GM23248 (cell line): ENCODE data around the gene ADGRD1. TPM values are rescaled to one million over a fixed set of nuclear protein-coding genes. Genes with fewer than 3 reads are reported as not detected.

Experiments
- DNase-seq: peaks from one replicate; pipeline ENCODE4 v3.0.0-alpha.2; 2015
- H2AFZ ChIP-seq: fragments of 200-600 bp; sonication (generic); 2 replicates; pipeline ENCODE4 v1.6.1; 2016; ENCODE audit warnings: antibody characterized with exemption
- H3F3A ChIP-seq: fragments of 200-600 bp; sonication (generic); 2 replicates; pipeline ENCODE4 v1.6.1; 2016; ENCODE audit warnings: mild to moderate bottlenecking, antibody characterized with exemption, mixed run types; ENCODE audit not compliant: insufficient read depth
- H3K27ac ChIP-seq: fragments of 200-600 bp; sonication (generic); 2 replicates; pipeline ENCODE4 v1.5.1; 2016; ENCODE audit warnings: mild to moderate bottlenecking
- H3K27me3 ChIP-seq: fragments of 200-600 bp; sonication (generic); replicated peaks from 2 replicates; pipeline ENCODE4 v1.6.1; 2016; ENCODE audit warnings: mild to moderate bottlenecking; ENCODE audit not compliant: insufficient read depth
- H3K36me3 ChIP-seq: fragments of 200-600 bp; sonication (generic); 2 replicates; pipeline ENCODE4 v1.6.1; 2016; ENCODE audit warnings: low read depth, mild to moderate bottlenecking
- H3K4me1 ChIP-seq: fragments of 200-600 bp; sonication (generic); 2 replicates; pipeline ENCODE4 v1.6.1; 2016; ENCODE audit warnings: mild to moderate bottlenecking; ENCODE audit not compliant: insufficient read depth
- H3K4me2 ChIP-seq: fragments of 200-600 bp; sonication (generic); one replicate; pipeline ENCODE4 v1.6.1; 2016; ENCODE audit warnings: mild to moderate bottlenecking; ENCODE audit not compliant: unreplicated experiment
- H3K4me3 ChIP-seq: fragments of 200-600 bp; sonication (generic); 2 replicates; pipeline ENCODE4 v1.5.1; 2016; ENCODE audit warnings: mild to moderate bottlenecking
- H3K79me2 ChIP-seq: fragments of 200-600 bp; sonication (generic); 2 replicates; pipeline ENCODE4 v1.6.1; 2016; ENCODE audit warnings: mild to moderate bottlenecking; ENCODE audit not compliant: insufficient read depth
- H3K9ac ChIP-seq: fragments of 200-600 bp; sonication (generic); 2 replicates; pipeline ENCODE4 v1.6.1; 2016; ENCODE audit warnings: mild to moderate bottlenecking
- H3K9me2 ChIP-seq: fragments of 200-600 bp; sonication (generic); 2 replicates; pipeline ENCODE4 v1.6.1; 2016; ENCODE audit warnings: mixed run types, mild to moderate bottlenecking, moderate library complexity; ENCODE audit not compliant: insufficient read depth
- H3K9me3 ChIP-seq: fragments of 200-600 bp; sonication (generic); one replicate; pipeline ENCODE4 v1.6.1; 2017; ENCODE audit warnings: low read depth
- H4K20me1 ChIP-seq: fragments of 200-600 bp; sonication (generic); 2 replicates; pipeline ENCODE4 v1.6.0; 2016; ENCODE audit not compliant: insufficient read depth
- EZH2 ChIP-seq: fragments of 200-600 bp; sonication (generic); IDR thresholded peaks from 2 replicates; pipeline ENCODE4 v1.6.1; 2018; ENCODE audit warnings: antibody characterized with exemption, mild to moderate bottlenecking; ENCODE audit not compliant: insufficient read depth, poor library complexity, severe bottlenecking
- EZH2phosphoT487 ChIP-seq: fragments of 200-600 bp; sonication (generic); IDR thresholded peaks from 2 replicates; pipeline ENCODE4 v1.6.1; 2018; ENCODE audit warnings: antibody characterized with exemption, moderate library complexity, mild to moderate bottlenecking, low read depth; ENCODE audit not compliant: insufficient read depth
- WGBS, 2 experiments: methylation state at CpG; one replicate each; pipeline ENCODE4 v1.1.6; 2015 to 2017; ENCODE audit warnings: low lambda C conversion rate in 2 of 2, low coverage in 1 of 2; ENCODE audit errors: missing lambda C conversion rate in 2 of 2; 5-methylcytosine and 5-hydroxymethylcytosine counted together
- in situ Hi-C: fragments of 300-500 bp; cut with MboI; formaldehyde crosslinking; loops from 2 replicates; pipeline ENCODE4 v1.15.0; 2020
- polyA plus RNA-seq: library from polyadenylated mRNA; unstranded; fragments of >200 nt; fragmentation: Nextera tagmentation; extraction: Ambion mirVana; gene quantifications from 2 replicates; pipeline ENCODE4 v1.2.1, GENCODE V29; 2016
- total RNA-seq: library from RNA; depleted of rRNA; stranded (reverse); fragments of >200 nt; shearing (Covaris generic); gene quantifications from 2 replicates; pipeline ENCODE4 v1.2.3, GENCODE V29; 2014

Gene ADGRD1
- total and polyA plus RNA-seq, 2 experiments from 2014 or later, result 7.9 to 11.2 TPM

DNA sequence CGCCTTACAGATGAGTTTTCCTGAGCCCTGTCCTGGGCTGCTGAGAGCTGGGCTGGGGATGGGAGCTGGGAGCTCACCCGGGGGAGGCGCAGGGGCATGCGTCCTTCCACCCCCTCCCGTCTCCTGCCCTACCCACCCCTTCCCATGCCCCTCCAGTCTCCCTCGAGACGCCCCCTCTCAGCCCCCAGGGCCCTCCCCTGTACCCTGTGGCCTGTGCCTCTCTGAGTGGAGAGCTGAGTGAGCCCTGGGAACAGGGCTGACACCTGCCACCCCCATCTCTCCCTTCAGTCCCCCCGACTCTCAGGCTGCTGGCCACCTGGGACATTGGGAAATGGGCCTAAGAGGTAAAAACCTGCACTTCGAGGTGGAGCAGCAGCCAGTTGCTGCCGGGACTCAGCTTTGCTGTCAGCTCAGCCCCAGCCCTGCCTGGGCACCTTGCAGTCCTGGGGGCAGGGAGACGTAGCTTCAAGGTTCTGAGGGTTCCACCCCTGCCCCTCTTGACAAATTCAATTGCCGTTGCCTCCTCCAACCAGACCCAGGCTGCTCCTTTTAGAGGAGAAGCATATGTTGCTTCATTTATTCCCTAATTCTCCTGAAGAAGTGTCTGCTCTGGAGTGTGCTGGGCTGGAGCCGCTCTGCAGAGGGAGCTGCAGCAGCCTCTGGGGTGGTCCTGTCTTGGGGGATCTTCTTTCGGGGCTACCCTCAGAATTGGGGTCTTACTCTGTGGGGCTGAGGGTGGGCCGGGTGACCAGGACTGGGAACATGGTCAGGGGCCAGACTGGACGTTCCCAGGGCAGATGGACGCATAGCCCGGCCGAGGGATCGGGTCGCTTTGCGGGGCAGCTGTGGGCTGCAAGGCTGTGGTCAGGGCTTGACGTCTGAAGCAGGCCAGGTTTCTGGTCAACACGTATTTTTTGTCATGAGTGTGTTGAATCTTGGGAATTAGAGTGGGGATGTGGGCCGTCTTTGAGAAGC lies 141.4 kb downstream of the ADGRD1 start:
- Histone ChIP-seq H3K36me3 (no peaks in the 10 kb centered on the region), H3K4me2 (no peak overlapping the region), H3K9ac (no peak overlapping the region), H3K79me2 (no peaks in the 10 kb centered on the region), H3K4me1 (no peaks in the 10 kb centered on the region), H3K9me2 (no peaks in the 10 kb centered on the region), H3F3A (no peaks in the 10 kb centered on the region), H2AFZ (no peak overlapping the region), H4K20me1 (no peaks in the 10 kb centered on the region), H3K9me3 (no peaks in the 10 kb centered on the region), H3K27ac (no peak overlapping the region), H3K4me3 (no peak overlapping the region), H3K27me3 (no peaks in the 10 kb centered on the region)
- in situ Hi-C loops, result no loop called here
- TF ChIP-seq EZH2phosphoT487 (no peak), EZH2 (no peak)
- WGBS, 2 experiments, result 75% methylated on average over 14 to 23 of the region's 25 CpGs
- DNase-seq, result no peak

DNA sequence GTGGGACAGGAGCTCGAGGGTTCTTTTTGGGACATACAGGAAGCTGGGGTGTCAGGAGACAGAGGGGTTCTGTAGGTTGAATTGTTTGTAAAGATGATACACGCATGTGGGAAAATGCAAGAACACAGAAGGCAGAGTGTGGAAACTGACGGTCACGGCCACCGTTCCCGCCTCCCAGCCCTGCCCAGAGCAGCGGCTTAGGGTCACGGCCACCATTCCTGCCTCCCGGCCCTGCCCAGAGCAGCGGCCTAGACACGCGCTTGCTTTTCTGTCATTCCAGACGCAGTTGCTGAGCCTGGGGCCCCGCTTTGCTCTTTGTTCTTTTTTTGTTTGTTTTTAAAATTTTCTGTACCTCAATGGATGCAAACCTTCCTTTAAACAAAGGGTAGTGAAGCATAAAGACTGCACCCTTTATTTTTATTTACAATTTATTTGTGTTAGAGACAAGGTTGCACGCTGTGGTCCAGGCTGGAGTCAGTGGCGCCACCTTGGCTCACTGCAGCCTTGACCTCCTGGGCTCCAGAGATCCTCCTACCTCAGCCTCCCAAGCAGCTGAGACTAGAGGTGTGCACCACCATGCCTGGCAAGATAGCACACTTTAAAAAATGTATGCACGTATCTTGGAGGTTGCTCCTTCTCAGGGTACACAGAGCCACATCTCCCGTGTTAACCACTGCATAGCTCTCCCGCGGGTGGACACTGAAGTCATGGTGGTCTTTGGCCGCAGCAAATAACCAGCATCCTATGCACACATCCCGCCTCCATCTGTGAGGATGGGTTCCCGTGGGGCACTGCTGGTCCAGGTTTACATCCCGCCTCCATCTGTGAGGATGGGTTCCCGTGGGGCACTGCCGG lies 142.3 kb downstream of the ADGRD1 start:
- WGBS, 2 experiments, result 75 to 80% methylated on average over 22 to 26 of the region's 26 CpGs
- no peaks in the 10 kb centered on the region for H3K4me1 ChIP-seq
- no peaks in the 10 kb centered on the region for H3K9me3 ChIP-seq
- no peaks in the 10 kb centered on the region for H3K27me3 ChIP-seq
- H3K4me3 ChIP-seq, result no peak overlapping the region
- DNase-seq, result no peak
- H3K9ac ChIP-seq, result no peak overlapping the region
- H3K4me2 ChIP-seq, result no peak overlapping the region
- in situ Hi-C loops, result no loop called here
- no peak for TF ChIP-seq EZH2phosphoT487
- TF ChIP-seq EZH2, result no peak
- no peaks in the 10 kb centered on the region for H3K9me2 ChIP-seq
- no peak overlapping the region for H2AFZ ChIP-seq
- H3F3A ChIP-seq, result no peaks in the 10 kb centered on the region
- H3K27ac ChIP-seq, result no peak overlapping the region
- H3K36me3 ChIP-seq, result no peaks in the 10 kb centered on the region
- H3K79me2 ChIP-seq, result no peaks in the 10 kb centered on the region
- H4K20me1 ChIP-seq, result no peaks in the 10 kb centered on the region

GRCh38 chr12:131096681-131097181 lies 143.0 kb downstream of the ADGRD1 start:
- no peak for TF ChIP-seq EZH2phosphoT487
- TF ChIP-seq EZH2, result no peak
- Histone ChIP-seq H4K20me1 (no peaks in the 10 kb centered on the region), H3K79me2 (no peaks in the 10 kb centered on the region), H3K4me2 (no peak overlapping the region), H3K27me3 (no peaks in the 10 kb centered on the region), H3K4me1 (no peaks in the 10 kb centered on the region), H3K36me3 (no peaks in the 10 kb centered on the region), H3K9me3 (no peaks in the 10 kb centered on the region), H3K4me3 (no peak overlapping the region), H3K27ac (no peak overlapping the region), H3F3A (no peaks in the 10 kb centered on the region), H2AFZ (no peak overlapping the region), H3K9ac (no peak overlapping the region), H3K9me2 (no peaks in the 10 kb centered on the region)
- 44 to 47% methylated on average over 13 of the region's 13 CpGs for WGBS, 2 experiments
- in situ Hi-C loops, result no loop called here
- no peak for DNase-seq
